ENCODE data around the gene DOCK4. TPM values are rescaled to one million over a fixed set of nuclear protein-coding genes. Genes with fewer than 3 reads are reported as not detected.
"Not testable (repeated sequence)": the region's sequence is repeated elsewhere in the genome, so short reads cannot be mapped to it uniquely, and the experiment has no call there.

Gene DOCK4
- total RNA-seq, 1 donor from 2014 or later: 32.2 TPM

- peaks cover 14% of the 10 kb centered on the region for H3K36me3 Mint-ChIP-seq (ENCODE audit: low read depth, unreplicated experiment)
- FAIRE-seq: peak; percentile 17
Observed at GRCh38 chr7:111911166-111911961, 294.8 kb downstream of the DOCK4 start.

GRCh38 chr7:111910656-111911055, 295.5 kb downstream of the DOCK4 start:
- Histone ChIP-seq H3K27me3 (ENCODE audit: insufficient read depth, low read length) (peaks cover 12% of the 10 kb centered on the region), H3K36me3 (ENCODE audit: insufficient read depth, low read length) (no peaks in the 10 kb centered on the region), H3K4me2 (ENCODE audit: low read length) (no peak overlapping the region), H3K9ac (ENCODE audit: low read length) (no peak overlapping the region), H3K4me3 (ENCODE audit: insufficient read depth, low read depth, low read length) (no peak overlapping the region), H2AFZ (ENCODE audit: low read depth, low read length) (no peak overlapping the region), H3K27ac (ENCODE audit: low read depth, low read length) (no peak overlapping the region), H3K4me1 (ENCODE audit: insufficient read depth, low read length) (no peaks in the 10 kb centered on the region), H4K20me1 (ENCODE audit: insufficient read depth, low read length) (no peaks in the 10 kb centered on the region), H3K9me3 (ENCODE audit: insufficient read depth, low read depth, low read length) (no peaks in the 10 kb centered on the region), H3K79me2 (ENCODE audit: insufficient read depth, low read length) (no peaks in the 10 kb centered on the region)
- no peaks in the 10 kb centered on the region for H3K27me3 Mint-ChIP-seq (ENCODE audit: low read depth, unreplicated experiment)
- FAIRE-seq (no peak), DNase-seq (ENCODE audit: low read depth) (no peak)
- no peak for TF ChIP-seq CTCF (IDR thresholded peaks at IDR 0.05; ENCODE audit: insufficient read depth, low read depth, low read length)
- no peak for TF ChIP-seq EZH2 (IDR thresholded peaks at IDR 0.05; ENCODE audit: insufficient read depth, low read length)
- H3K9me3 Mint-ChIP-seq (ENCODE audit: unreplicated experiment): no peaks in the 10 kb centered on the region
- H3K36me3 Mint-ChIP-seq (ENCODE audit: low read depth, unreplicated experiment): peaks cover 15% of the 10 kb centered on the region
- no peak overlapping the region for H3K4me3 Mint-ChIP-seq (ENCODE audit: unreplicated experiment)
- no peaks in the 10 kb centered on the region for H3K4me1 Mint-ChIP-seq (ENCODE audit: low read depth, unreplicated experiment)
- no peak overlapping the region for H3K27ac Mint-ChIP-seq (ENCODE audit: unreplicated experiment)

More at GRCh38 chr7:111911166-111911961, 294.8 kb downstream of the DOCK4 start:
- H4K20me1 ChIP-seq (ENCODE audit: insufficient read depth, low read length): no peaks in the 10 kb centered on the region
- H3K4me1 ChIP-seq (ENCODE audit: insufficient read depth, low read length): no peaks in the 10 kb centered on the region
- H3K9ac ChIP-seq (ENCODE audit: low read length): no peak overlapping the region
- Mint-ChIP-seq H3K4me1 (ENCODE audit: low read depth, unreplicated experiment) (no peaks in the 10 kb centered on the region), H3K27ac (ENCODE audit: unreplicated experiment) (no peak overlapping the region), H3K27me3 (ENCODE audit: low read depth, unreplicated experiment) (no peaks in the 10 kb centered on the region), H3K4me3 (ENCODE audit: unreplicated experiment) (no peak overlapping the region), H3K9me3 (ENCODE audit: unreplicated experiment) (no peaks in the 10 kb centered on the region)
- no peaks in the 10 kb centered on the region for H3K9me3 ChIP-seq (ENCODE audit: insufficient read depth, low read depth, low read length)
- no peak overlapping the region for H3K4me3 ChIP-seq (ENCODE audit: insufficient read depth, low read depth, low read length)
- H3K27me3 ChIP-seq (ENCODE audit: insufficient read depth, low read length): peaks cover 12% of the 10 kb centered on the region
- no peak overlapping the region for H2AFZ ChIP-seq (ENCODE audit: low read depth, low read length)
- no peak overlapping the region for H3K4me2 ChIP-seq (ENCODE audit: low read length)
- H3K79me2 ChIP-seq (ENCODE audit: insufficient read depth, low read length): no peaks in the 10 kb centered on the region
- no peaks in the 10 kb centered on the region for H3K36me3 ChIP-seq (ENCODE audit: insufficient read depth, low read length)
- H3K27ac ChIP-seq (ENCODE audit: low read depth, low read length): no peak overlapping the region
- DNase-seq (ENCODE audit: low read depth): no peak
- TF ChIP-seq EZH2 (IDR thresholded peaks at IDR 0.05; ENCODE audit: insufficient read depth, low read length) (no peak), CTCF (IDR thresholded peaks at IDR 0.05; ENCODE audit: insufficient read depth, low read depth, low read length) (no peak)

- H4K20me1 ChIP-seq (ENCODE audit: insufficient read depth, low read length); H3K27ac ChIP-seq (ENCODE audit: low read depth, low read length); H3K4me1 ChIP-seq (ENCODE audit: insufficient read depth, low read length); DNase-seq (ENCODE audit: low read depth); H3K9me3 ChIP-seq (ENCODE audit: insufficient read depth, low read depth, low read length); H3K4me3 ChIP-seq (ENCODE audit: insufficient read depth, low read depth, low read length); H3K9ac ChIP-seq (ENCODE audit: low read length); H3K4me1 Mint-ChIP-seq (ENCODE audit: low read depth, unreplicated experiment); H3K36me3 ChIP-seq (ENCODE audit: insufficient read depth, low read length); H3K4me2 ChIP-seq (ENCODE audit: low read length); H3K27ac Mint-ChIP-seq (ENCODE audit: unreplicated experiment); H3K79me2 ChIP-seq (ENCODE audit: insufficient read depth, low read length); FAIRE-seq; H3K27me3 Mint-ChIP-seq (ENCODE audit: low read depth, unreplicated experiment); H3K27me3 ChIP-seq (ENCODE audit: insufficient read depth, low read length); H3K4me3 Mint-ChIP-seq (ENCODE audit: unreplicated experiment); H3K9me3 Mint-ChIP-seq (ENCODE audit: unreplicated experiment); H2AFZ ChIP-seq (ENCODE audit: low read depth, low read length): not testable (repeated sequence)
- peaks cover 12% of the 10 kb centered on the region for H3K36me3 Mint-ChIP-seq (ENCODE audit: low read depth, unreplicated experiment)
Observed at GRCh38 chr7:111908673-111909072, 297.5 kb downstream of the DOCK4 start.
